K562 (cell line): ENCODE measurements around the gene CAMK1D. TPM values are rescaled to one million over a fixed set of nuclear protein-coding genes. Genes with fewer than 3 reads are reported as not detected.

Source experiments
- GATAD2B ChIP-seq: fragments of 450-650 bp; IDR thresholded peaks from 2 replicates; pipeline ENCODE4 v1.6.1; 2017; ENCODE audit warnings: mild to moderate bottlenecking, borderline replicate concordance
- RBM39 ChIP-seq: fragments of 200-400 bp; formaldehyde crosslinking; optimal IDR thresholded peaks from 2 replicates; pipeline ENCODE3; 2018; ENCODE audit warnings: low read depth, low read length
- U2AF1 ChIP-seq: fragments of 200-400 bp; formaldehyde crosslinking; optimal IDR thresholded peaks from 2 replicates; pipeline ENCODE3; 2017; ENCODE audit warnings: mild to moderate bottlenecking, low read depth, low read length, moderate library complexity
- ZNF140 ChIP-seq: fragments of 250-450 bp; sonication (Bioruptor Pico); IDR thresholded peaks from 2 replicates; pipeline ENCODE4 v1.8.0; 2021; ENCODE audit warnings: moderate library complexity, mild to moderate bottlenecking, inconsistent platforms
- ZNF766 ChIP-seq: fragments of 200-800 bp; sonication (Bioruptor generic); conservative IDR thresholded peaks from 2 replicates; pipeline ENCODE4 v1.6.1; 2016; ENCODE audit warnings: missing genetic modification characterization, missing compliant biosample characterization
- polyA plus RNA-seq, 8 experiments: library from polyadenylated mRNA; depleted of rRNA in 4 of 8; stranded (reverse) in 5 of 8; unstranded in 3 of 8; fragments of >200 nt; fragmentation: Nextera tagmentation in 2 of 8; fragmentation: Illumina TruSeq in 1 of 8; extraction: Ambion mirVana in 2 of 8; extraction: Trizol in 1 of 8; gene quantifications; 2 replicates each; pipeline versions ENCODE4 v1.2.1 to v1.2.3, GENCODE V29; 2011 to 2014; ENCODE audit warnings: inconsistent platforms in 1 of 8, missing spikeins in 1 of 8
- total RNA-seq, 7 experiments: library from RNA; depleted of rRNA in 6 of 7; stranded (reverse); fragments of >200 nt in 6 of 7; fragmentation: Illumina TruSeq in 2 of 7; extraction: Trizol in 2 of 7; gene quantifications; 2 replicates each; pipeline versions ENCODE4 v1.2.1 to v1.2.3, GENCODE V29; 2011 to 2021; ENCODE audit warnings: low replicate concordance in 1 of 7
- TF ChIP-seq, protein P1 (sequence below): fragments of 450-650 bp; formaldehyde crosslinking; IDR thresholded peaks from 2 replicates; pipeline ENCODE4 v1.4.0; 2020; ENCODE audit warnings: mild to moderate bottlenecking, moderate library complexity
- TF ChIP-seq, protein P2 (sequence below): fragments of 450-650 bp; formaldehyde crosslinking; IDR thresholded peaks from 2 replicates; pipeline ENCODE4 v1.4.0; 2022; ENCODE audit warnings: missing genetic modification characterization

The CAMK1D gene
- total and polyA plus RNA-seq, 9 of the 15 experiments (the other 6 are each of a cell fraction or from before 2014, with no cell fraction given) = 0.12 to 0.24 (median 0.20) TPM; not detected in 5

DNA sequence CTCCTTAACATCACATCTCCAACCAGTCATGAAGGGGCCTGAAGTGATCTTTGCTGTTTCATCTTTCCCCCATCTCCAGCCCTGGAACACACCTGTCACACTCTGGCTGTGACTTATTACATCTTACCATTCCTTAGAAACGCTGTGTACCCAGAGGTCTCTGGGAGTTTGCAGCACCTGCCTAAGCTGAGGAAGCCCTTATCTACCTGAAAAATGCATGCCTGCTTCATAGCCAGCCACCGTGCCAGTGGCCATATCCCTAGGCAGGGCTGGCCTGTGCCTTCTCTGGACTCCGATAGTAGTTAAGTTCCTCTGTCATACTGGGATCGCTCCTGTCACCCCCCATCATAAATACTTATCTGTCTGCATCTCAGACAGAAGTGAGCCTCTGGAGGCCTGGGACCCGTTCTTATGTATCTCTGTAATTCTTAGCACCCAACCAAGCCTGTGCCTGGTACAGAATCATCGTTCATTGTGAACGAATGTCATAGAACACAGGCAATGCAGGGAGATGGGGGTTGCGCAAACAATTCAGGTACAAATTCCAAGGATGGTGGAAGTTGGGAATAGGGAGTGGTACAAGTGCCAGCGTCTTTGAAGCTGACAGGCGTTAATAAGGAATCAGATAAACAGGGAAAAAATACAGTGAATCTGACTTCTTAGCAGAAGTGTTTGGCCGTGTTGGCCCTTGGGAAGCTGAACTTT, 254.6 kb downstream of the CAMK1D start (continued):
- TF ChIP-seq ZNF766 (CRISPR knock-in tag) = no peak
- TF ChIP-seq, protein P1, sequence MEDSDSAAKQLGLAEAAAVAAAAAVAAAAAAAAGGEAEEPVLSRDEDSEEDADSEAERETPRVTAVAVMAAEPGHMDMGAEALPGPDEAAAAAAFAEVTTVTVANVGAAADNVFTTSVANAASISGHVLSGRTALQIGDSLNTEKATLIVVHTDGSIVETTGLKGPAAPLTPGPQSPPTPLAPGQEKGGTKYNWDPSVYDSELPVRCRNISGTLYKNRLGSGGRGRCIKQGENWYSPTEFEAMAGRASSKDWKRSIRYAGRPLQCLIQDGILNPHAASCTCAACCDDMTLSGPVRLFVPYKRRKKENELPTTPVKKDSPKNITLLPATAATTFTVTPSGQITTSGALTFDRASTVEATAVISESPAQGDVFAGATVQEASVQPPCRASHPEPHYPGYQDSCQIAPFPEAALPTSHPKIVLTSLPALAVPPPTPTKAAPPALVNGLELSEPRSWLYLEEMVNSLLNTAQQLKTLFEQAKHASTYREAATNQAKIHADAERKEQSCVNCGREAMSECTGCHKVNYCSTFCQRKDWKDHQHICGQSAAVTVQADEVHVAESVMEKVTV (CRISPR knock-in tag) = no peak
- no peak for TF ChIP-seq RBM39
- TF ChIP-seq ZNF140 (CRISPR knock-in tag) = no peak
- no peak for TF ChIP-seq U2AF1
- TF ChIP-seq GATAD2B = no peak
- TF ChIP-seq, protein P2, sequence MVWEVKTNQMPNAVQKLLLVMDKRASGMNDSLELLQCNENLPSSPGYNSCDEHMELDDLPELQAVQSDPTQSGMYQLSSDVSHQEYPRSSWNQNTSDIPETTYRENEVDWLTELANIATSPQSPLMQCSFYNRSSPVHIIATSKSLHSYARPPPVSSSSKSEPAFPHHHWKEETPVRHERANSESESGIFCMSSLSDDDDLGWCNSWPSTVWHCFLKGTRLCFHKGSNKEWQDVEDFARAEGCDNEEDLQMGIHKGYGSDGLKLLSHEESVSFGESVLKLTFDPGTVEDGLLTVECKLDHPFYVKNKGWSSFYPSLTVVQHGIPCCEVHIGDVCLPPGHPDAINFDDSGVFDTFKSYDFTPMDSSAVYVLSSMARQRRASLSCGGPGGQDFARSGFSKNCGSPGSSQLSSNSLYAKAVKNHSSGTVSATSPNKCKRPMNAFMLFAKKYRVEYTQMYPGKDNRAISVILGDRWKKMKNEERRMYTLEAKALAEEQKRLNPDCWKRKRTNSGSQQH (CRISPR knock-in tag) = no peak
